ENCODE measurements around the gene NID1. TPM values are rescaled to one million over a fixed set of nuclear protein-coding genes. Genes with fewer than 3 reads are reported as not detected.

NID1 gene
- polyA plus RNA-seq, 1 donor from 2014 or later, result 0.04 TPM

DNA sequence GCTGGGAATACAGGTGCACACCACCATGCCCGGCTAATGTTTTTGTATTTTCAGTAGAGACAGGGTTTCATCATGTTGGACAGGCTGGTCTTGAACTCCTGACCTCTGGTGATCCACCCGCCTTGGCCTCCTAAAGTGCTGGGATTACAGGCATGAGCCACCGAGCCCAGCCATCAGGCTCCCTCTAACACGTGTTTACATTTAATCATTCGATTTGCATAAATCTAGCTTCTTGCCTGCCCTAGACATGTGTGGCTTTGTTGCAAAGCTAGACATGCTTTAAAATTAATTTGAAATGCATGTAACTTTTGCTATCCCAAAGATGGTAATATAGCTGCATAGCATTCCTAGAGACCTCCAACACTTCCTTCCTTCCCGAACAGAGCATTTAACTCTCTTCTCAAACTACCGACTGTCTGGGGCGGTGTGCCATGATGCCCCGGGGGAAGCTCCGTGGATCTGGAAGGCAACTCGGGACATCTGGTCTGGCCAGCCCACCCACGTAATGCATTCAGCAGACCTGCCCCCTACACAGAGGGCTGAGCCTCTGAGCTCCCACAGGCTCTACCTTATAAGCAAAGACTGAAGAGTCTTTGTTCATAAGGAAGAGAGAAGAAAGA, 34.6 kb upstream of the NID1 start:
- H2AFZ ChIP-seq (ENCODE audit: low read depth, low read length), result no peak overlapping the region
- no peak overlapping the region for H3K9ac ChIP-seq (ENCODE audit: low read length)
- H3K36me3 ChIP-seq (ENCODE audit: insufficient read depth, low read length), result no peaks in the 10 kb centered on the region
- H3K27me3 ChIP-seq (ENCODE audit: insufficient read depth, low read depth, low read length), result no peaks in the 10 kb centered on the region
- no peak overlapping the region for H3K27ac ChIP-seq (ENCODE audit: low read length)
- H3K9me2 ChIP-seq (ENCODE audit: insufficient read depth, low read length), result no peaks in the 10 kb centered on the region
- H3K4me2 ChIP-seq (ENCODE audit: low read length), result no peak overlapping the region
- H3K79me2 ChIP-seq (replicated peaks; ENCODE audit: insufficient read depth, low read length), result no peaks in the 10 kb centered on the region
- TF ChIP-seq, protein P1, sequence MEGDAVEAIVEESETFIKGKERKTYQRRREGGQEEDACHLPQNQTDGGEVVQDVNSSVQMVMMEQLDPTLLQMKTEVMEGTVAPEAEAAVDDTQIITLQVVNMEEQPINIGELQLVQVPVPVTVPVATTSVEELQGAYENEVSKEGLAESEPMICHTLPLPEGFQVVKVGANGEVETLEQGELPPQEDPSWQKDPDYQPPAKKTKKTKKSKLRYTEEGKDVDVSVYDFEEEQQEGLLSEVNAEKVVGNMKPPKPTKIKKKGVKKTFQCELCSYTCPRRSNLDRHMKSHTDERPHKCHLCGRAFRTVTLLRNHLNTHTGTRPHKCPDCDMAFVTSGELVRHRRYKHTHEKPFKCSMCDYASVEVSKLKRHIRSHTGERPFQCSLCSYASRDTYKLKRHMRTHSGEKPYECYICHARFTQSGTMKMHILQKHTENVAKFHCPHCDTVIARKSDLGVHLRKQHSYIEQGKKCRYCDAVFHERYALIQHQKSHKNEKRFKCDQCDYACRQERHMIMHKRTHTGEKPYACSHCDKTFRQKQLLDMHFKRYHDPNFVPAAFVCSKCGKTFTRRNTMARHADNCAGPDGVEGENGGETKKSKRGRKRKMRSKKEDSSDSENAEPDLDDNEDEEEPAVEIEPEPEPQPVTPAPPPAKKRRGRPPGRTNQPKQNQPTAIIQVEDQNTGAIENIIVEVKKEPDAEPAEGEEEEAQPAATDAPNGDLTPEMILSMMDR (IDR thresholded peaks at IDR 0.05; ENCODE audit: poor library complexity, severe bottlenecking), result no peak
- TF ChIP-seq TAF1 (IDR thresholded peaks at IDR 0.05; ENCODE audit: low read depth), result no peak
- no peak for TF ChIP-seq SMC3 (conservative IDR thresholded peaks at IDR 0.05; ENCODE audit: poor library complexity)
- TF ChIP-seq EP300 (conservative IDR thresholded peaks at IDR 0.05; ENCODE audit: poor library complexity, severe bottlenecking), result no peak
- TF ChIP-seq EZH2 (IDR thresholded peaks at IDR 0.05; ENCODE audit: borderline replicate concordance, insufficient read depth, low read length, poor library complexity, severe bottlenecking), result no peak
- TF ChIP-seq RAD21 (conservative IDR thresholded peaks at IDR 0.05), result no peak
- no peak for TF ChIP-seq POLR2AphosphoS5 (IDR thresholded peaks at IDR 0.05)
- TF ChIP-seq, protein P2, sequence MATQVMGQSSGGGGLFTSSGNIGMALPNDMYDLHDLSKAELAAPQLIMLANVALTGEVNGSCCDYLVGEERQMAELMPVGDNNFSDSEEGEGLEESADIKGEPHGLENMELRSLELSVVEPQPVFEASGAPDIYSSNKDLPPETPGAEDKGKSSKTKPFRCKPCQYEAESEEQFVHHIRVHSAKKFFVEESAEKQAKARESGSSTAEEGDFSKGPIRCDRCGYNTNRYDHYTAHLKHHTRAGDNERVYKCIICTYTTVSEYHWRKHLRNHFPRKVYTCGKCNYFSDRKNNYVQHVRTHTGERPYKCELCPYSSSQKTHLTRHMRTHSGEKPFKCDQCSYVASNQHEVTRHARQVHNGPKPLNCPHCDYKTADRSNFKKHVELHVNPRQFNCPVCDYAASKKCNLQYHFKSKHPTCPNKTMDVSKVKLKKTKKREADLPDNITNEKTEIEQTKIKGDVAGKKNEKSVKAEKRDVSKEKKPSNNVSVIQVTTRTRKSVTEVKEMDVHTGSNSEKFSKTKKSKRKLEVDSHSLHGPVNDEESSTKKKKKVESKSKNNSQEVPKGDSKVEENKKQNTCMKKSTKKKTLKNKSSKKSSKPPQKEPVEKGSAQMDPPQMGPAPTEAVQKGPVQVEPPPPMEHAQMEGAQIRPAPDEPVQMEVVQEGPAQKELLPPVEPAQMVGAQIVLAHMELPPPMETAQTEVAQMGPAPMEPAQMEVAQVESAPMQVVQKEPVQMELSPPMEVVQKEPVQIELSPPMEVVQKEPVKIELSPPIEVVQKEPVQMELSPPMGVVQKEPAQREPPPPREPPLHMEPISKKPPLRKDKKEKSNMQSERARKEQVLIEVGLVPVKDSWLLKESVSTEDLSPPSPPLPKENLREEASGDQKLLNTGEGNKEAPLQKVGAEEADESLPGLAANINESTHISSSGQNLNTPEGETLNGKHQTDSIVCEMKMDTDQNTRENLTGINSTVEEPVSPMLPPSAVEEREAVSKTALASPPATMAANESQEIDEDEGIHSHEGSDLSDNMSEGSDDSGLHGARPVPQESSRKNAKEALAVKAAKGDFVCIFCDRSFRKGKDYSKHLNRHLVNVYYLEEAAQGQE (IDR thresholded peaks at IDR 0.05; ENCODE audit: borderline replicate concordance), result no peak
- no peak for TF ChIP-seq MXI1 (conservative IDR thresholded peaks at IDR 0.05; ENCODE audit: poor library complexity, severe bottlenecking)
- H3K9me3 ChIP-seq (ENCODE audit: low read length), result no peaks in the 10 kb centered on the region
- H3F3A ChIP-seq (ENCODE audit: insufficient read depth, low read length, poor library complexity, severe bottlenecking), result no peaks in the 10 kb centered on the region
- H3K4me3 ChIP-seq (ENCODE audit: low read length), result no peak overlapping the region
- H4K20me1 ChIP-seq (ENCODE audit: insufficient read depth), result no peaks in the 10 kb centered on the region

DNA sequence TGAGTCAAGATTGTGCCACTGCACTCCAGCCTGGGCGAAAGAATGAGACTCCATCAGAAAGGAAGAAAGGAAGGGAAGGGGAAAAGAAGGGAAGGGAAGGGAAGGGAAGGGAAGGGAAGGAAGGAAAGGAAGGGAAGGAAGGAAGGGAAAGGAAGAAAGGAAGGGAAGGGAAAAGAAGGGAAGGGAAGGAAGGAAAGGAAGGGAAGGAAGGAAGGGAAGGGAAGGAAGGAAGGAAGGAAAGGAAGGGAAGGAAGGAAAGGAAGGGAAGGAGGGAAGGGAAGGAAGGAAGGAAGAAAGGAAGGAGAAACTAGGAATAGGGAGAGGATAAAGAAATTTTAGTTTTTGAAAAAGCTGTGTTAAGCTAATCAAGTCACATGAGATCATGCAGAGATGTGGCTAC, 33.4 kb upstream of the NID1 start:
- TF ChIP-seq, protein P2 (IDR thresholded peaks at IDR 0.05; ENCODE audit: borderline replicate concordance), result no peak
- TF ChIP-seq, protein P1 (IDR thresholded peaks at IDR 0.05; ENCODE audit: poor library complexity, severe bottlenecking), result no peak
- TF ChIP-seq SMC3 (conservative IDR thresholded peaks at IDR 0.05; ENCODE audit: poor library complexity) (no peak), EP300 (conservative IDR thresholded peaks at IDR 0.05; ENCODE audit: poor library complexity, severe bottlenecking) (no peak), POLR2AphosphoS5 (IDR thresholded peaks at IDR 0.05) (no peak), TAF1 (IDR thresholded peaks at IDR 0.05; ENCODE audit: low read depth) (no peak), MXI1 (conservative IDR thresholded peaks at IDR 0.05; ENCODE audit: poor library complexity, severe bottlenecking) (no peak), RAD21 (conservative IDR thresholded peaks at IDR 0.05) (no peak), EZH2 (IDR thresholded peaks at IDR 0.05; ENCODE audit: borderline replicate concordance, insufficient read depth, low read length, poor library complexity, severe bottlenecking) (no peak)
- Histone ChIP-seq H3K9me2 (ENCODE audit: insufficient read depth, low read length) (no peaks in the 10 kb centered on the region), H3F3A (ENCODE audit: insufficient read depth, low read length, poor library complexity, severe bottlenecking) (no peaks in the 10 kb centered on the region), H3K4me3 (ENCODE audit: low read length) (no peak overlapping the region), H3K36me3 (ENCODE audit: insufficient read depth, low read length) (no peaks in the 10 kb centered on the region), H3K27me3 (ENCODE audit: insufficient read depth, low read depth, low read length) (no peaks in the 10 kb centered on the region), H3K9ac (ENCODE audit: low read length) (no peak overlapping the region), H3K27ac (ENCODE audit: low read length) (no peak overlapping the region), H3K4me2 (ENCODE audit: low read length) (no peak overlapping the region), H3K79me2 (replicated peaks; ENCODE audit: insufficient read depth, low read length) (no peaks in the 10 kb centered on the region), H4K20me1 (ENCODE audit: insufficient read depth) (no peaks in the 10 kb centered on the region), H3K9me3 (ENCODE audit: low read length) (no peaks in the 10 kb centered on the region), H2AFZ (ENCODE audit: low read depth, low read length) (no peak overlapping the region)
